Activated CD4-positive, alpha-beta T cell treated with anti-CD3 and anti-CD28 coated beads, Interleukin-2, amount 50 U/mL, for 16 hours (primary cell): ENCODE results near the gene APOL6.
A peak's percentile ranks its signal among the peaks of the same experiment; 100 is the strongest.
"Not testable (repeated sequence)": the region's sequence is repeated elsewhere in the genome, so short reads cannot be mapped to it uniquely, and the experiment has no call there.

Experiments used
- DNase-seq: peaks from one replicate; pipeline ENCODE4 v3.0.0-alpha.2; 2020

APOL6 gene

DNA sequence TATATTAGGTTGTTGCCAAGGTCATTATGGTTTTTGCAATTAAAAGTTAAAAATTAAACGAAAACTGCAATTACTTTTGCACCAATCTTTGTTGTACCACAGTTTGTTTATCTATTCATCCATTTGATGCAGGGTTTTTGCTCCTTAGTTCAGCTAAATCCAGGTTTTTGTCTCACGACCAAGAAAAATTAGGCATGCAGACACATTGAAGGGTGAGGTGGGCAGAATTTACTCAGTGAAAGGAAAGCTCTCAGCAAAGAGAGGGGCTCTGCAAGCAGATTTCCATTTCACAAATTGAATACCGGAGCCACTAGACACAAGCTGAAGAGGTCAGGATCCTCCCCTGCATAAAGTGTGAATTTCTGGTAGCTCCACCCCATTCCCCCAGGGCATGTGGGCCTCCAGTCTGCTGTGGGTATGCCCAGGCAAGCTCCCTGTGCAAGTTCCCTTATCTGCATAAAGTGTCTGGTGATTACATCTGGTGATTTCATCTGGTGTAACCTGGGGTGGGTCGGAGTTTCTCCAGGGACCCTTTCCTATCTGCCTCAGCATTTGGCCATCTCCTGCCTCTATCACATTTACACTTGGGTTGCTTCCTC is 33.3 kb downstream of the APOL6 start:
- no peak for DNase-seq

DNA sequence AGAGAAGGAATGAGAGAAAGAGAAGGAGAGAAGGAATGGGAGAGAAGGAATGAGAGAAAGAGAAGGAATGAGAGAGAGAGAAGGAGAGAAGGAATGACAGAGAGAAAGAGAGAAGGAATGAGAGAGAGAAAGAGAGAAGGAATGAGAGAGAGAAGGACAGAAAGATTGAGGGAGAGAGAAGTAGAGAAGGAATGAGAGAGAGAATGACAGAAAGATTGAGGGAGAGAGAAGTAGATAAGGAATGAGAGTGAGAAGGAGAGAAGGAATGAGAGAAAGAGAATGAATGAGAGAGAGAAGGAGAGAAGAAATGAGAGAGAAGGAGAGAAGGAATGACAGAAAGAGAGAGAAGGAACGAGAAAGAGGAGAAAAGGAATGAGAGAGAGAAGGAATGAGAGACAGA is 35.3 kb downstream of the APOL6 start:
- DNase-seq = no peak

DNA sequence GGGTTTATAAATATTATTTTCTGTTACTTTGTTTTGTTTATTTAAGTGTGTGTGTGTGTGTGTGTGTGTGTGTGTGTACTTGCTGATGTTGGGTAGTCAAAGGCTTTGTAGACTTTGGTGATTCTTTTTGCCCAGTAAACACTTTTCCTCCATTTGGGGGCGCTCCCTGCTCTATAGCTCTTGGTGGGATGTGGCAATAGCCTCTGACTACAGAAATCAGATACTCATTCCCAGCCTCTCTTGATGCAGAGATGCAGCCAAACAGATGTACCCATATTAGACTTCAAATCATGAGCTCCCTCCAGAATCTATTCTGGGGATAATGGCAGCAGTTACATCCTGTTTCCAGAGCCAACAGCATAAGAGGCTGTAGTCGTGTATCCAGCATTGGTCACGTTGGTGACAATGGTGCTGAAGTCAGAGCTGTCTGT is 36.0 kb downstream of the APOL6 start:
- DNase-seq = no peak

DNA sequence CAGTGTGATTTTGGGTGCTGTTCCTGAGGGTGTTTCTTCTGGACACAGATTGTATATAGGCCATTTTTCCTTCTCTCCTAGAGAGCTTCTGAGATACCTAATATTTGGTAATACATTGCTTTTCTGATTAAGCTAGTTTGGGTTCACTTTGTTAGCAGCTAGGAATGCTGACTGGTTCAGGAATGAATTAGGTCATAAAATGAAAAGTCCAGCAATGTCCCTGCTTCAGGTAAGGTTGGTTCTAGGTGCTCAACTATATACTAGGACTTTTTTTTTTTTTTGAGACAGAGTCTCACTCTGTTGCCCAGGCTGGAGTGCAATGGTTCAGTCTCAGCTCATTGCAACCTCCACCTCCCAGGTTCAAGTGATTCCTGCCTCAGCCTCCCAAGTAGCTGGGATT is 36.5 kb downstream of the APOL6 start:
- DNase-seq = no peak

DNA sequence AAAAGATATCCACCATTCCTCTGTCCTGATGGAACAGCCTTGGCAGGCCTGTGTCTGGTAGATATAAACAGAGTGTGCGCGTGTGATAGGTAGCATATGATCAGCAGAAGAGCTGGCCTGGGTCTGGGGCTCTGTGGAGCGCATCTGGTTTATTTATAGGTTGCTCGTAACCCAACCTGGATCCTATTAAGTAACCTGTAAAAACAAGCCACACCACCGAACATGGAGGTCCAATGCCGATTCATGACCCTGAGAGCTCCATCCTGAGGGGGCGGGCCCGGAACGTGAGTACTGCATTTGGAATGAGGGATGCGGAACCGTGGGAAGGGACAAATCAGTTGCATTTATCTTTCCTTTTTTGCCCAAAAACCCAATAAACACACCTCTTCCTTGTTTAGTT is 37.5 kb downstream of the APOL6 start:
- no peak for DNase-seq

DNA sequence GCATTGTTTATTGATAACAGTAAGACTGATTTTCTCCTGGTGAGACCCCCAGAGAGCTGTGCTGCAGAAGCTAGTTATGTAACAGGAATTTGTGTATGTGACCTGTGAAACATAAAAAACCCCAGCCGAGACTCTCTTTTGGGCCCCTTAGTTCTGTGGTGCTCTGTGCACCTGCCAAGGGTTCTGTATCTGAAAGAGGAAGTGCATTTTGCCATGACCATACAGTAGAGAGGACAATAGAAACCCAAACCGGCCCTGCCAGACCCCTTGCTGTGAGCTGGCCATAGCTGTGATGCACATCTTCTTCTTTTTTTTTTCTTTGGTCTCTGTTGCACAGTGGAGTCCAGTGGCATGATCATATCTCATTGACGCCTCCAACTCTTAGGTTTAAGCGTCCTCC is 38.1 kb downstream of the APOL6 start:
- DNase-seq = no peak

DNA sequence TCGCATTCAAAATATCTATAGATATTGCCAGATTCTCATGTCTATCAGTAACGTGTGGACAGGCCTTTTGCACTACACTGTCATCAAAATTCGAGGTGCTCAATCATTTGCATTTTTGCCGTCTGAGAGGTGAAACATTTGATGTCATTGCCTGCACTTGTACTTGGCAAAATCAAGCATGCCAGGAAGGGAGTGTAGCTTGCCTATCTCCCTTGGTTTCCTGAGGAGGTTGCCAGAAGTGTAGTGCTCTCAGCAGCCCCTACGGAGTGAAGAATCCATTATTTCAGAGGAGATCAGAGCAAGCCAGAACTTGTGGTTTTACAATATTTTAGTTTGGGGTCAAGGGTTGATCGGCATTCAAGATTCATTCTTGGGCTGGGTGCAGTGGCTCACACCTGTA is 39.2 kb downstream of the APOL6 start:
- DNase-seq = no peak

DNA sequence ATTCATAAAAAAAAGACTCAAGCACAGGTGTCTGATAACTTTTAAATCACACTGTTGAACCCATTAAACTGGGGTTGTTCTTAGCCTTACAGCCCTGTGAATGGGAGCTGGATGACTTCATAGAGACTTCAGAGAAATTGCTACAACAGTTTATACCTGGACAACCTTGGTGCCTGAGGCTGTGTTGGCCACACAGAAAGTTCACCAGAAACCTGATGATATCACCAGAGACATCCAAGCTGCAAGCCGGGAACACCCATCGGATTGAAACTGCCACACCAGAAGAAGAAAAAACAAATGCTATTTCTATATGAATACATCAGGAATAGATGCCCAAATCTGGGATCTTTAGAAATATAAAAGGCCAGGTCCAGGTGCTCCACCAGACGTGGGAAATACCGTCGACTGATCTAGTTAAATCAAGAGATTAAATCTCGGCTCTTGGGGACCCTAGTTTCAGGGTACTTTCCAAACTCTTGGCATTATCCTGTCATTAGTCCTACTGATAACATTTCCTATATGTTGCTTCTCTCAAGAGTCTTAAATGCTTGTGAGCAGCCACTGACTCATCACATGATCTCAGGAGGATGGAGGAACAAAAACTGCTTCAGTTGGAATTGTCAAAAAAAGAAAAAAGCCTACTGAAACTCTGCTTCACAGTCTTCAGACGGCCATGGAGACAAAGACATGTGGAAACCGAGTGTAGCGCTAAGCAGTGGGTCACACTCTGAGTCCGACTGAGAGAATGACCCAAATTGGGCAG is 40.8 kb downstream of the APOL6 start:
- no peak for DNase-seq

DNA sequence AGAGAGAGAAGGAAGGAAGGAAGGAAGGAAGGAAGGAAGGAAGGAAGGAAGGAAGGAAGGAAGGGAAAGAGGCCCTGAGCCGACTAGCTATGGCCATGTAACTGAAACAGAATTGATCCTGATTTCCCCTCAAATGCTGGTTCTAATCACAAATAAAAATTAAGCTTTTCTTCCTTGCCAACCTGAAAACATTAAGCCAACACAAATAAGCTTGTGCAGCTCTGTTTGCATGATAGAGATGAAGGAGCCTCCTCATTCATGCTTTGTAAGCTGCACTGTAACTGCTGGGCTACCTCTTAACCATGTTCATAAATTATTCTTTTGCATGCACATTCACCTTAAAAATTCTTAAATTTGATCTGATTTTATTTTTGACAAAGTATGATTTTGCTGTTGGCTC is 41.8 kb downstream of the APOL6 start:
- no peak for DNase-seq

DNA sequence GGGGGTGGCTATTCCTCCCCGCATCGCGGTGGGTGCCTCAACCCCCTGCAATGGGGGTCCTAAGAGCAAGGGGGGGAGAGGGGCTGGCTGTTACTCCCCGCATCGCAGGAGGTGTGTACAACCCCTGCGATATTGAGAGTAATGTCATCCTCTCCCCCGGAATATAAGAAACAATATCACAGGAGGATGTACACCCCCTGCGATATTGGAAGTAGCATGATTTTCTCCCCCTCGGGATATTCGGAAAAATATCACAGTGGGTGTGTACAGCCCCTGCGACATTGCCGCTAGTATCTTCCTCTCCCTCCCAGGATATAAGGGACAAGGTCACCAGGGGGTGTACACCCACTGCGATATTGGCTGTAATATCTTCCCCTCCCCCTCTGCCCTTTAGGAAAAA is 47.0 kb downstream of the APOL6 start:
- DNase-seq = no peak

DNA sequence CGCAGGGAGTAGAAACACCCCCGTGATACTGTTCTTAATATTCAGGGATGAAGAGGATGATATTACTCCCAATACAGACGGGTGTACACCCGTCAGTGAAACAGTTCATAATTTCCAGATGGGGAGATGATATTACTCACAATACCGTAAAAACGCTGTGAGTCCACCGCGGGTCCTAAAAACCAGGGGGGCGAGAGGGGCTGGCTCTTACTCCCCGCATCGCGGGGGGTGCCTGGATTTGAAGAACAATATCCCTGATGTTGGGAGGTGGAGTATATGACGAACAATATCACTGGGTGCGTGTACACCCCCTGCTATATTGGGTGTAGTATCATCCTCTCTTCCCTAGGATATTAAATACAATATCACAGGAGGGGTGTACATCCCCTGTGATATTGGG is 48.9 kb downstream of the APOL6 start:
- peak; percentile 19 for DNase-seq

DNA sequence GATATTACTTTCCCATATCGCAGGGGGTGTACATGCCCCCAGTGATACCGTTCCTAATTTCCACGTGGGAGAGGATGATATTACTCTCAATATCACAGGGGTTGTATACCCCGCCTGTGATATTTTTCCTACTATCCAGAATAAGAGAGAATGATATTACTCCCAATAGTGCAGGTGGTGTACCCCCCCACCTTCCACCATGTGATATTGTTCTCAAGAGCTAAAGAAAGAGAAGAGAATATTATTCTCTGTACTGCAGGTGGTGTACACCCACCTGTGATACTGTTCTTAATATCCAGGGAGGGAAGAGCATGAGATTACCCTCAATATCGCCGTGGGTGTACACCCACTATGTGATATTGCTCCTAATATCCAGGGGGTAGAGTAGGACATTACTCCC is 51.6 kb downstream of the APOL6 start:
- not testable (repeated sequence) for DNase-seq

DNA sequence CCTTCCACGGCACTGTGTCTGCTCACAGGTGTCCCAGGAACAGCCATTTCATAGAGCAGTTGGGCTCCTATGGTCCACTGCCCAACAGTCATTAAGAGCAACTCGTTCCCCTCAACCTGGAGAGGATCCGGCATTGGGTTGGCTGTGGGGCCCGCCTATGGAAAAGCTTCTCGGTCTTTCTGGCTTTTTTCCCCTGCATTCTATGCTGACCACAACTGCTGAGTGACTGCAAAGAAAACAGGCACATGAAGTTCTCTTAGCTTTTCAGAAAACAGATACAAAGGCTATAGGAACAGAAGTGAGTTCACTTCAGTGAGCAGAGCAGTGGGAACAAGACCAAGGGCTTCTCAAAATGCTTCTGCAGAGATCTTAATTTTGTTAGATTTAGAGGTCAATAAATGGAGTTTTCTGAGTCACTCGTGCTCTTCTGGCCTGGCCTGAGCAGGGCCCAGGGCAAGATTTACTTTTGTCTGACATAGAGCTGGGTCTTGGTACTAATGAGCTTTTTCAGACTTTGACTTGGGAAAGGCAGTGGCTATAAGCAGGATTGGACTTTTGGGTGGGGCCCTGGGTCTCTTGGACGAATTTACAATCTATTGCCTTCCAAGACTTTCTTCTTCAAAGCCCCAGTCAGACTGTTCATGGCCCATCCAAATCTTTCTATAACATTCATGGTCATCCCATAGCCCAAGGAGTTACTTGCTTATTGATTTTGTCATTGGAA is 55.8 kb downstream of the APOL6 start:
- no peak for DNase-seq

DNA sequence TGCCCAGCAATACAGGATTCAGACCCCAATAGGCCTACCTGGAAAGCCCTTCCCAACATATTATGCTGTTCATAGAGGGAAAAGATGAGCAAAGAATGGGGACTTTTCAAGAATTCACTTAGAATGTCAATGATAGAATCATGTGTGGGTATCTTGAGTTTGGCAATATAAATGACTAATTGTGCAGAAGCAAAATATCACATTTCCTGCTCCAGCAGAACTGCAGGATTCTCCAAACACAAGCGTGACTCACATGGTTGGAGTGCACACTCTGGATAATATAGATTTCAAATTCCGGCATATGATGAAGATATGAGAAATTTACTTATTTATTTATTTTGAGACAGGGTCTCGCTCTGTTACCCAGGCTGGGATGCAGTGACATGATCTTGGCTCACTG is 56.9 kb downstream of the APOL6 start:
- no peak for DNase-seq

DNA sequence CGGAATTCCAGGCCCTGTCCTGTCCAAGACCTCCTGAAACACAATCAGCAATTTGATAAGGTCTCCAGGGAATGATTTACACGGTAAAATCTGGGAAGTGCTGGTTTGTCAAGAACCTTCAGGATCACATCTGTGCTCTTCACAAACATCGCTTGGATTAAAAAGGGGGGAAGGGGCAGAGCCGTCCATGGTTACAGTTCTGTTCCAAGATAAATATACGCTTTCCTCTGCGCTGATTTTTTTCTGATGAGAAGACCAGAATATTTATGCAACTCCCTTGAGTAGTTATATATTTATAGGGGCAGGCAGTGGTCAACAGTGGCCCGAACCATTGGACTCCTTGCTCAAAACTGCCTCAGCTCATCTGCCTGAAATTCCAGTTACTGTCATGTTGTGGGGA is 60.2 kb downstream of the APOL6 start:
- DNase-seq = no peak

DNA sequence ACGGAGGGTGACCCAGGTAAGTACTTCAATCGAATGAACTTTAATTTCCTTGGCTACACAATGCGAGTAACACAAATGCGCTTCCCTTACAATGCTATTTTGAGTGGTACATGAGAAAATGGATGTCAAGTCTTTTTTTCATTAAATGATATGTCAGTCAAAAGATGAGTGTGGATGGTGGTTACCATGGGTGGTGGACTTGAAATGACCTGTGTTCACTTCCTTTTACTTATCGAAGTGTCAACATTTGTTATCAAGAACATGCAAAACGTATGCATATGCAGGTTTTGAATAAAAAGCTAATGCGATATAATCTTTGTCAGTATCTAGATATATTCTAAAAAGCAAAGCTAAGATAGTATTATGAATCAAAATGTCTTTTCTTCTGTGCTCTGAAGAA is 60.7 kb downstream of the APOL6 start:
- DNase-seq = no peak

DNA sequence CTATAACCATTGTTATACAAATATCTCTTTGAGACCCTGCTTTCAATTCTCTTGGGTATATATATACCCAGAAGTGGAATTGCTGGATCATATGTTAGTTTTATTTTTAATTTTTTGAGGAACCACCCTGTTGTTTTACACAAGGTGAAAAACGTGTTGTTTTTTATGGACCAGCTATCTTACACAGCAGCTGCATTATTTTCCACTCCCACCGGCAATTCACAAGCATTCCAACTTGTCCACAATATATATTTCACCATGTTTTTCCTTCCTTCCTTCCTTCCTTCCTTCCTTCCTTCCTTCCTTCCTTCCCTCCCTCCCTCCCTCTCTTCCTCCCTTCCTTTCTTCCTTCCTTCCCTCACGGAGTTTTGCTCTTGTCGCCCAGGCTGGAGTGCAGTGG is 63.1 kb downstream of the APOL6 start:
- DNase-seq = no peak

DNA sequence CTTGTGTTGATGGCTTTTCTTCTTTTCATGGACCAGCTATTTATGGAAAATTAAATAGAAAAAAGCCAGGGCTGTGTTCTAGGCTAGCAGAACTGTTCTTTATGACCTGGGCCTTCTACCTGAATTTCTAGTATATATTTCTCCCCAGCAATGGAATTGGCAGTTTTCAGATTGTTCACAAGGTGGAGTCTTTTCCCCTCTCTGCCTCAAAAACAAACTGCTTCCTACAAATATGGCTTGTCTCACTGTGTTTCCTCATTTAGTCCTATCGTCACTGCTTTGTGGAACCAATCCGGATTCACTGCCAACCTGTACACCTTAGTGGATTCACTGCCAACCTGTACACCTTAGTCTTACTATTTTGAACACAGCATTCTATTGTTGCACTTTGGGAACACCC is 64.4 kb downstream of the APOL6 start:
- DNase-seq = no peak

DNA sequence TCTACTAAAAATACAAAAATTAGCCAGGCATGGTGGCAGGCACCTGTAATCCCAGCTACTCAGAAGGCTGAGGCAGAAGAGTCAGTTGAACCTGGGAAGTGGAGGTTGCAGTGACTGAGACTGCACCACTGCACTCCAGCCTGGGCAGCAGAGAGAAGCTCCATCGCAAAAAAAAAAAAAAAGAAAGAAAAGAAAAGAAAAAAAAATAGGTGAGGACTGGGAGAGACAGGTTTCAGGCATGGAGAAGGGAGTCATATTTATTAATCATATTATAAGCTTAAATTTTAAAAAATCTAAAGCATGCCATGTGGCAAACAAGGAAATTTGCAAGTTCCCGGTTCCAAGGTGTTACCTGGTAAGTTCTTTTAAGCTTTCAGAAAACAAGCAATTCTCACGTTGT is 69.3 kb downstream of the APOL6 start, which contains the start of gene APOL5:
Gene APOL5, plus strand, starts transcription at position 301 of the 400 bp plus-strand sequence. Its CDS starts 0 bp downstream, at position 301.
- DNase-seq = no peak
